DOHH2 (cell line): ENCODE data around the gene HIF3A.

Source experiments
- H3F3A ChIP-seq: fragments of 200-600 bp; sonication (generic), shearing (Covaris generic); 2 replicates; pipeline ENCODE4 v1.6.0; 2016; ENCODE audit warnings: antibody characterized with exemption, mild to moderate bottlenecking; ENCODE audit not compliant: control insufficient read depth, insufficient read depth
- H3K27ac ChIP-seq: fragments of 200-600 bp; sonication (generic); 2 replicates; pipeline ENCODE4 v1.5.1; 2014; ENCODE audit warnings: low read depth, mild to moderate bottlenecking, low read length, moderate library complexity
- H3K27me3 ChIP-seq: fragments of 200-600 bp; sonication (generic); 2 replicates; pipeline ENCODE4 v1.6.1; 2014; ENCODE audit warnings: mild to moderate bottlenecking, low read length, mixed read lengths; ENCODE audit not compliant: control insufficient read depth
- H3K36me3 ChIP-seq: fragments of 200-600 bp; sonication (generic); 2 replicates; pipeline ENCODE4 v1.6.1; 2014; ENCODE audit warnings: mild to moderate bottlenecking, low read length, moderate library complexity, mixed read lengths; ENCODE audit not compliant: control insufficient read depth
- H3K4me1 ChIP-seq: fragments of 200-600 bp; sonication (generic); 2 replicates; pipeline ENCODE4 v1.6.1; 2014; ENCODE audit warnings: mild to moderate bottlenecking, low read length, mixed read lengths; ENCODE audit not compliant: control insufficient read depth
- H3K4me2 ChIP-seq: fragments of 200-600 bp; sonication (generic); 2 replicates; pipeline ENCODE4 v1.6.0; 2014; ENCODE audit warnings: mild to moderate bottlenecking, low read length, moderate library complexity
- H3K4me3 ChIP-seq: fragments of 200-600 bp; sonication (generic); 2 replicates; pipeline ENCODE4 v1.5.1; 2014; ENCODE audit warnings: mild to moderate bottlenecking, low read length, mixed read lengths
- H3K79me2 ChIP-seq: fragments of 200-600 bp; sonication (generic); 2 replicates; pipeline ENCODE4 v1.6.1; 2014; ENCODE audit warnings: mild to moderate bottlenecking, low read length, mixed read lengths; ENCODE audit not compliant: control insufficient read depth
- H3K9me2 ChIP-seq: fragments of 200-600 bp; sonication (generic); replicated peaks from 2 replicates; pipeline ENCODE4 v1.6.1; 2014; ENCODE audit warnings: mild to moderate bottlenecking, low read length, mixed read lengths; ENCODE audit not compliant: control insufficient read depth
- H3K9me3 ChIP-seq: fragments of 200-600 bp; sonication (generic); 2 replicates; pipeline ENCODE4 v1.6.1; 2014; ENCODE audit warnings: antibody characterized with exemption, low read length, mixed read lengths; ENCODE audit not compliant: control insufficient read depth, insufficient read depth
- H4K20me1 ChIP-seq: fragments of 200-600 bp; sonication (generic); 2 replicates; pipeline ENCODE4 v1.6.0; 2014; ENCODE audit warnings: low read depth, mild to moderate bottlenecking, antibody characterized with exemption, low read length, moderate library complexity; ENCODE audit not compliant: control insufficient read depth, insufficient read depth
- CTCF ChIP-seq: fragments of 200-600 bp; sonication (generic); IDR thresholded peaks from one replicate; pipeline ENCODE4 v1.5.1; 2014; ENCODE audit warnings: antibody characterized with exemption, mild to moderate bottlenecking, low read depth, low read length; ENCODE audit not compliant: poor library complexity, severe bottlenecking
- EZH2phosphoT487 ChIP-seq: fragments of 200-600 bp; sonication (generic); IDR thresholded peaks from 2 replicates; pipeline ENCODE4 v1.6.1; 2017; ENCODE audit warnings: borderline replicate concordance, mild to moderate bottlenecking, antibody characterized with exemption, low read length, moderate library complexity, mixed read lengths

HIF3A gene

GRCh38 chr19:46357846-46358583 is 61.2 kb downstream of the HIF3A start:
- Histone ChIP-seq H3K9me3 (no peaks in the 10 kb centered on the region), H3K79me2 (peaks cover 90% of the 10 kb centered on the region), H3K27ac (no peak overlapping the region), H3K9me2 (no peaks in the 10 kb centered on the region), H3K4me2 (no peak overlapping the region), H3K4me3 (no peak overlapping the region), H3K27me3 (no peaks in the 10 kb centered on the region), H3F3A (no peaks in the 10 kb centered on the region), H3K4me1 (peaks cover 71% of the 10 kb centered on the region), H4K20me1 (0 out of 2 replicates have a peak, but pooled peaks cover 4% of the 10 kb centered on the region), H3K36me3 (peaks cover 72% of the 10 kb centered on the region)
- TF ChIP-seq EZH2phosphoT487 (no peak), CTCF (no peak)

GRCh38 chr19:46361915-46362314 is 65.1 kb downstream of the HIF3A start:
- Histone ChIP-seq H3K9me3 (no peaks in the 10 kb centered on the region), H3K36me3 (peaks cover 69% of the 10 kb centered on the region), H3K79me2 (peaks cover 89% of the 10 kb centered on the region), H3K27me3 (no peaks in the 10 kb centered on the region), H3K4me1 (peaks cover 33% of the 10 kb centered on the region), H3F3A (no peaks in the 10 kb centered on the region), H3K4me2 (no peak overlapping the region), H3K9me2 (no peaks in the 10 kb centered on the region), H3K27ac (no peak overlapping the region), H3K4me3 (no peak overlapping the region), H4K20me1 (peaks cover 7% of the 10 kb centered on the region; the same call in 1 of the 2 replicates)
- no peak for TF ChIP-seq CTCF
- no peak for TF ChIP-seq EZH2phosphoT487

- H3K4me2 ChIP-seq = no peak overlapping the region
- no peak overlapping the region for H3K27ac ChIP-seq
- TF ChIP-seq EZH2phosphoT487 (no peak), CTCF (no peak)
- H3K27me3 ChIP-seq = no peaks in the 10 kb centered on the region
- peaks cover 13% of the 10 kb centered on the region for H3K4me1 ChIP-seq
- peaks cover 88% of the 10 kb centered on the region for H3K79me2 ChIP-seq
- no peak overlapping the region for H3K4me3 ChIP-seq
- no peaks in the 10 kb centered on the region for H3K9me3 ChIP-seq
- peaks cover 65% of the 10 kb centered on the region for H3K36me3 ChIP-seq
- H4K20me1 ChIP-seq = peaks cover 12% of the 10 kb centered on the region
- no peaks in the 10 kb centered on the region for H3K9me2 ChIP-seq
- H3F3A ChIP-seq = no peaks in the 10 kb centered on the region
Measured at GRCh38 chr19:46364359-46364758, 67.5 kb downstream of the HIF3A start.
